H1 (cell line): Measurements from ENCODE around the gene ABHD6.

Experiments
- EP300 ChIP-seq, 2 experiments: IDR thresholded peaks; 1 replicate in 1 of 2; 2 replicates in 1 of 2; pipeline ENCODE4 v1.6.1; 2011 to 2012; ENCODE audit warnings: low read depth in 2 of 2, low read length in 2 of 2, mild to moderate bottlenecking in 2 of 2, borderline replicate concordance in 1 of 2, inconsistent platforms in 1 of 2, moderate library complexity in 1 of 2
- EZH2 ChIP-seq: fragments of 200-600 bp; sonication (generic); IDR thresholded peaks from 2 replicates; pipeline ENCODE4 v1.7.1; 2012; ENCODE audit warnings: low read depth, mild to moderate bottlenecking, moderate library complexity, low read length, inconsistent platforms; ENCODE audit not compliant: severe bottlenecking
- GABPA ChIP-seq: IDR thresholded peaks from 2 replicates; pipeline ENCODE4 v1.6.1; 2011; ENCODE audit warnings: mild to moderate bottlenecking, low read length, moderate library complexity, borderline replicate concordance; ENCODE audit not compliant: insufficient read depth
- NRF1 ChIP-seq: IDR thresholded peaks from 2 replicates; pipeline ENCODE4 v1.6.1; 2011; ENCODE audit warnings: mild to moderate bottlenecking, low read depth, low read length, improper control_type of control experiment
- PHF8 ChIP-seq: fragments of 200-600 bp; sonication (generic); conservative IDR thresholded peaks from 2 replicates; pipeline ENCODE4 v1.7.1; 2012; ENCODE audit warnings: low read depth, mild to moderate bottlenecking, inconsistent platforms, low read length, moderate library complexity
- POLR2AphosphoS5 ChIP-seq: IDR thresholded peaks from 2 replicates; pipeline ENCODE4 v1.6.1; 2011; ENCODE audit warnings: low read depth, low read length
- RAD21 ChIP-seq, 2 experiments: IDR thresholded peaks in 1 of 2; conservative IDR thresholded peaks in 1 of 2; 2 replicates each; pipeline ENCODE4 v1.6.1; 2011; ENCODE audit warnings: low read depth in 2 of 2, low read length in 2 of 2, improper control_type of control experiment in 1 of 2, inconsistent platforms in 1 of 2, mild to moderate bottlenecking in 1 of 2, moderate library complexity in 1 of 2
- TAF1 ChIP-seq: IDR thresholded peaks from 2 replicates; pipeline ENCODE4 v1.6.1; 2011; ENCODE audit warnings: mild to moderate bottlenecking, low read depth, low read length
- YY1 ChIP-seq: IDR thresholded peaks from 2 replicates; pipeline ENCODE4 v1.6.1; 2011; ENCODE audit warnings: low read depth, mild to moderate bottlenecking, low read length
- TF ChIP-seq, protein P1 (sequence below), 3 experiments: IDR thresholded peaks; 1 replicate in 2 of 3; 2 replicates in 1 of 3; pipeline versions ENCODE4 v1.5.1 to v1.6.1; 2011; ENCODE audit warnings: low read length in 3 of 3, mild to moderate bottlenecking in 3 of 3, inconsistent platforms in 2 of 3, low read depth in 1 of 3, moderate library complexity in 1 of 3; ENCODE audit not compliant: insufficient read depth in 1 of 3; ENCODE audit errors: control extremely low read depth in 1 of 3

DNA sequence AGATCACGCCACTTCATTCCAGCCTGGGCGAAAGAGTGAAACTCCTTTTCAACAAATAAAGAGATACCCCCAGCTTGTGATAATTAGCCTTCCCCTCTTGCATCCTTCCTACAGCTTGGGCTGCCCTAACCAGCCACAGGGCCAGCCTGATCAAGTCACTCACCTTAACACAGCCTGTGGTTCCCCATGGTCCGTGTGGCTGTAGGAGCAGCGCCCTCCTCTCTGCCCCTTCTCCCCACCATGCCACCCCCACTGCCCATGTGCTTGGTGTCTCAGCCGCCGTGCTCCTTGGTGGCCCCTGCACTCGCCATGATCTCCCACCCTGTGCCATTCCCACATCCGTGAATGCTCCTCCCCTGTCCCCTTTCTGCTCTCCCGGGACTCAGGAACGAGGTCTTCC is 55.3 kb downstream of the ABHD6 start:
- TF ChIP-seq, protein P1, sequence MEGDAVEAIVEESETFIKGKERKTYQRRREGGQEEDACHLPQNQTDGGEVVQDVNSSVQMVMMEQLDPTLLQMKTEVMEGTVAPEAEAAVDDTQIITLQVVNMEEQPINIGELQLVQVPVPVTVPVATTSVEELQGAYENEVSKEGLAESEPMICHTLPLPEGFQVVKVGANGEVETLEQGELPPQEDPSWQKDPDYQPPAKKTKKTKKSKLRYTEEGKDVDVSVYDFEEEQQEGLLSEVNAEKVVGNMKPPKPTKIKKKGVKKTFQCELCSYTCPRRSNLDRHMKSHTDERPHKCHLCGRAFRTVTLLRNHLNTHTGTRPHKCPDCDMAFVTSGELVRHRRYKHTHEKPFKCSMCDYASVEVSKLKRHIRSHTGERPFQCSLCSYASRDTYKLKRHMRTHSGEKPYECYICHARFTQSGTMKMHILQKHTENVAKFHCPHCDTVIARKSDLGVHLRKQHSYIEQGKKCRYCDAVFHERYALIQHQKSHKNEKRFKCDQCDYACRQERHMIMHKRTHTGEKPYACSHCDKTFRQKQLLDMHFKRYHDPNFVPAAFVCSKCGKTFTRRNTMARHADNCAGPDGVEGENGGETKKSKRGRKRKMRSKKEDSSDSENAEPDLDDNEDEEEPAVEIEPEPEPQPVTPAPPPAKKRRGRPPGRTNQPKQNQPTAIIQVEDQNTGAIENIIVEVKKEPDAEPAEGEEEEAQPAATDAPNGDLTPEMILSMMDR (IDR thresholded peaks at IDR 0.05; ENCODE audit: control extremely low read depth in 1 of 3, insufficient read depth in 1 of 3, low read depth in 1 of 3, low read length in 3 of 3), result no peak
- TF ChIP-seq POLR2AphosphoS5, result no peak
- TF ChIP-seq NRF1, result no peak
- TF ChIP-seq EZH2, result no peak
- no peak for TF ChIP-seq YY1
- no peak for TF ChIP-seq EP300 (IDR thresholded peaks at IDR 0.05; ENCODE audit: borderline replicate concordance in 1 of 2, low read depth in 2 of 2, low read length in 2 of 2)
- TF ChIP-seq GABPA, result no peak
- TF ChIP-seq RAD21 (IDR thresholded peaks at IDR 0.05 in 1 of 2, conservative IDR thresholded peaks at IDR 0.05 in 1 of 2; ENCODE audit: low read depth in 2 of 2, low read length in 2 of 2), result no peak
- TF ChIP-seq PHF8, result no peak
- TF ChIP-seq TAF1, result no peak
